Measurements from ENCODE around the gene IFRD2. TPM values are rescaled to one million over a fixed set of nuclear protein-coding genes. Genes with fewer than 3 reads are reported as not detected.

IFRD2 gene
- total and polyA plus RNA-seq, 9 of the 15 experiments (the other 6 are each of a cell fraction or from before 2014, with no cell fraction given) = 30.5 to 115 (median 52.8) TPM

DNA sequence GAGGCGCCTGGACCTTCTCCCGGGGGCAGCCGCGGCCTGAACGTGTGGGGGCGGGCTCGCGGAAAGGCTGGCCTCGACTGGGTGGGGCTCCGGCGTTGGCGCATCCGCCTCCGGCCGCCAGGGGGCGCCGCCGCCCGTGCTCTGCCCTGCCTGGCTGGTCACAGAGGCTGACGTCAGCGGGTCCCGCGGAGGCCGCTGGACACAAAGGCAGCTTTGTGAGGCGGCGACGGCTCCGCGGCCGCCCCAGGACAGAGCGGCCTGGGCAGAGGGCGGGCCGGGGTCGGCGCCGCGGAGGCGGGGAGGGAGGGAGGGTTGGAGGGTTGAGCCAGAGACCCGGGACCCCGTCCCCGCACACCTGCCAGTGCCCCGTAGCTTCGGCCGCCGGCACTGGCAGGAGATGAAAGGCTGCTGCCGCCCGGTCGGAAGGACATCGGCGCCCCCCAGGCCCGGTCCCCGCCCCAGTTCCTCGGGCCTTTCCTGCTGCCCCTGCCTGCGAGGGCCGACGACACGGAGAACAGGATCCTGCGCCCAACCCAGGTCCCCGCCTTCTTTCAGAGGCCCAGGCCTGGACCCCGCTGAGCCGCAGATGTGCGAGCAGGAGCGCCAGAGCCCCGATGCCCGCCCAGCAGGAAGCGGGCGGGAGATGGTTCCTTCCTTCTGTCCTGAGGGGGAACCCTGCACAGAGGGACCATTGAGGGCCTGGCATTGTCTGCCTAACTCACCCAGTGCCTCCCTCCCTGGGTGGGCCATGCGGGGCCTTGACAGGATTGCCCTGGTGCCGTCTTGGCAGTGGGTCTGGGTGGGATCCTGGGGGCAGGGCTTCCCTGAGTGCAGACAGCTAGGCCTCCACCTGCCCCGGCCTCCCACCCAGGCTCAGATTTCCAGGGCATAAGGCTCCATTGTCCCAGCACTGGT, 31.9 kb downstream of the IFRD2 start (continued):
- TF ChIP-seq YY1 (IDR thresholded peaks at IDR 0.05; ENCODE audit: borderline replicate concordance in 1 of 3, control insufficient read depth in 1 of 3, extremely low read depth in 1 of 3, insufficient read depth in 3 of 3, insufficient read length in 1 of 3, insufficient replicate concordance in 2 of 3, low read depth in 1 of 3, low read length in 2 of 3) (peak in 2 of 3 experiments; percentile 32 to 72), KDM5B (IDR thresholded peaks at IDR 0.05; ENCODE audit: insufficient replicate concordance, low read depth, low read length) (no peak), CCNT2 (IDR thresholded peaks at IDR 0.05; ENCODE audit: borderline replicate concordance, extremely low read depth, insufficient read length, low read depth, low read length) (peak; percentile 79), KDM4B (IDR thresholded peaks at IDR 0.05; ENCODE audit: borderline replicate concordance in 2 of 2, low read depth in 1 of 2) (no peak), ESRRA (IDR thresholded peaks at IDR 0.05; ENCODE audit: borderline replicate concordance, low read depth) (peak; percentile 32; the same call in 1 of the 2 replicates), ZNF347 (CRISPR knock-in tag; IDR thresholded peaks at IDR 0.05; ENCODE audit: low read depth) (no peak), RERE (CRISPR knock-in tag; IDR thresholded peaks at IDR 0.05; ENCODE audit: borderline replicate concordance) (no peak), ZNF133 (CRISPR knock-in tag; IDR thresholded peaks at IDR 0.05) (no peak), IFI16 (CRISPR knock-in tag; IDR thresholded peaks at IDR 0.05) (no peak)
- TF ChIP-seq, protein P1, sequence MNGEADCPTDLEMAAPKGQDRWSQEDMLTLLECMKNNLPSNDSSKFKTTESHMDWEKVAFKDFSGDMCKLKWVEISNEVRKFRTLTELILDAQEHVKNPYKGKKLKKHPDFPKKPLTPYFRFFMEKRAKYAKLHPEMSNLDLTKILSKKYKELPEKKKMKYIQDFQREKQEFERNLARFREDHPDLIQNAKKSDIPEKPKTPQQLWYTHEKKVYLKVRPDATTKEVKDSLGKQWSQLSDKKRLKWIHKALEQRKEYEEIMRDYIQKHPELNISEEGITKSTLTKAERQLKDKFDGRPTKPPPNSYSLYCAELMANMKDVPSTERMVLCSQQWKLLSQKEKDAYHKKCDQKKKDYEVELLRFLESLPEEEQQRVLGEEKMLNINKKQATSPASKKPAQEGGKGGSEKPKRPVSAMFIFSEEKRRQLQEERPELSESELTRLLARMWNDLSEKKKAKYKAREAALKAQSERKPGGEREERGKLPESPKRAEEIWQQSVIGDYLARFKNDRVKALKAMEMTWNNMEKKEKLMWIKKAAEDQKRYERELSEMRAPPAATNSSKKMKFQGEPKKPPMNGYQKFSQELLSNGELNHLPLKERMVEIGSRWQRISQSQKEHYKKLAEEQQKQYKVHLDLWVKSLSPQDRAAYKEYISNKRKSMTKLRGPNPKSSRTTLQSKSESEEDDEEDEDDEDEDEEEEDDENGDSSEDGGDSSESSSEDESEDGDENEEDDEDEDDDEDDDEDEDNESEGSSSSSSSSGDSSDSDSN (IDR thresholded peaks at IDR 0.05; ENCODE audit: borderline replicate concordance in 1 of 2, low read depth in 2 of 2, low read length in 2 of 2) = no peak
- TF ChIP-seq, protein P2, sequence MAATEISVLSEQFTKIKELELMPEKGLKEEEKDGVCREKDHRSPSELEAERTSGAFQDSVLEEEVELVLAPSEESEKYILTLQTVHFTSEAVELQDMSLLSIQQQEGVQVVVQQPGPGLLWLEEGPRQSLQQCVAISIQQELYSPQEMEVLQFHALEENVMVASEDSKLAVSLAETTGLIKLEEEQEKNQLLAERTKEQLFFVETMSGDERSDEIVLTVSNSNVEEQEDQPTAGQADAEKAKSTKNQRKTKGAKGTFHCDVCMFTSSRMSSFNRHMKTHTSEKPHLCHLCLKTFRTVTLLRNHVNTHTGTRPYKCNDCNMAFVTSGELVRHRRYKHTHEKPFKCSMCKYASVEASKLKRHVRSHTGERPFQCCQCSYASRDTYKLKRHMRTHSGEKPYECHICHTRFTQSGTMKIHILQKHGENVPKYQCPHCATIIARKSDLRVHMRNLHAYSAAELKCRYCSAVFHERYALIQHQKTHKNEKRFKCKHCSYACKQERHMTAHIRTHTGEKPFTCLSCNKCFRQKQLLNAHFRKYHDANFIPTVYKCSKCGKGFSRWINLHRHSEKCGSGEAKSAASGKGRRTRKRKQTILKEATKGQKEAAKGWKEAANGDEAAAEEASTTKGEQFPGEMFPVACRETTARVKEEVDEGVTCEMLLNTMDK (IDR thresholded peaks at IDR 0.05; ENCODE audit: borderline replicate concordance, insufficient read depth, low read depth, low read length, poor library complexity, severe bottlenecking) = peak; percentile 91
